GM18498 (cell line): ENCODE data around the gene CHIC2.
"Not testable (repeated sequence)": the region's sequence is repeated elsewhere in the genome, so short reads cannot be mapped to it uniquely, and the experiment has no call there.

Source experiments
- ATAC-seq: cut with Tn5 transposase; IDR thresholded peaks from one replicate; pipeline ENCODE4 v1.9.1; 2021; ENCODE audit warnings: mild to moderate bottlenecking, moderate library complexity; ENCODE audit not compliant: unreplicated experiment

The CHIC2 gene

GRCh38 chr4:54061873-54062272 is 2.5 kb downstream of the CHIC2 start:
- no peak for ATAC-seq

DNA sequence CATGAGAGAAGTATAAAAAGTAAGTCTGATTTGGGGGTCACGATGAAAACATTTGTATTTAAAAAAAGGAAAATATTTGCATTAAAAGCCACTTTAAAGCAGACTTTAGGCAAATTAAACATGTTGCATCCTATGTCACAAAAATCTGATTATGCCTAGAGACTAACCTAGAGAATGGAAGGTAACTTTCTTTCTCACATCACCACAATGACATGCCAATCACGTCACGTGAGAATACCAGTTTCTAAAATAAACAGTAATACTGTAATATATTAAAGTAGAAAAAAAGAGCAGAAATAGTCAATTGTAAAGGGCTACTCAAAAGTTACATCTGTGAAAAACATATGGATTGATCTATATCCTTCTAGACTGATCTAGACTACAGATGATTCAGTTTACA is 3.3 kb downstream of the CHIC2 start:
- no peak for ATAC-seq

DNA sequence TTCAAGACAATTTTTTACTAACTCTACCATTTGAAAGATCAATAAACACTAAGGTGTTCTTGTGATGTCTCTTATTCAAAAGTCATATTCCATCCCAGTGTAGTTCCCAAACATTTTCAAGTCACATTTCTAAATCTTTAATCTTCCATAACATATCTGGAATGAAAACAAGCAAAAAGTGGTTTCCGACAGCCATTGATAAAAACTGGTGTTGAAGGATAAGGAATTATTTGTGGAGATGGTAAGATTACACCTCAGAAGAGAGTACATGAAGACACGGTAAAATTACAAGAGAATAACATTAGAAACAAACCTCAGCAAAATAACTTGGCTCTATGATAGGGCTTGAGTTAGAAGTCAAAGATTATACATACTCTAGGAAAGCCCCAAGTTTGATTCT is 4.3 kb downstream of the CHIC2 start:
- no peak for ATAC-seq

GRCh38 chr4:54058171-54058570 is 6.2 kb downstream of the CHIC2 start:
- no peak for ATAC-seq

GRCh38 chr4:54056360-54056759 is 8.0 kb downstream of the CHIC2 start:
- ATAC-seq = no peak

DNA sequence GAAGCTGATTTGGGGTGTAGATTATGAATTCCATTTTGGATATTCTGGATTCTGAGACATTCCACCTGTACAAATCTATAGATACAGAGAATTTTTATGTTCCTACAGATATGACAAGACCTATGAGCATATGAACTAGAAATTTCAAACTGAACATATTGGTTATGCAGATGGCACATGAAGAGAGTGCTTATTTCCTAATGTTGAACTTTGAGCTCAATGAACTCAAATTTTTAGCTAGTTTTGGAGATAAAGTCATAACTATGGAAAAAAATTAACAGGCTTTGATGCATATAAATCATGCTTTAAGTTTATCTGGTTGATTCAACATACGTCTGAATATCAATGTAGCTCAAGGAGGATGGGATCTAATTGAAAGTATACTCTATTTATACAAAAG is 8.9 kb downstream of the CHIC2 start:
- ATAC-seq = no peak

DNA sequence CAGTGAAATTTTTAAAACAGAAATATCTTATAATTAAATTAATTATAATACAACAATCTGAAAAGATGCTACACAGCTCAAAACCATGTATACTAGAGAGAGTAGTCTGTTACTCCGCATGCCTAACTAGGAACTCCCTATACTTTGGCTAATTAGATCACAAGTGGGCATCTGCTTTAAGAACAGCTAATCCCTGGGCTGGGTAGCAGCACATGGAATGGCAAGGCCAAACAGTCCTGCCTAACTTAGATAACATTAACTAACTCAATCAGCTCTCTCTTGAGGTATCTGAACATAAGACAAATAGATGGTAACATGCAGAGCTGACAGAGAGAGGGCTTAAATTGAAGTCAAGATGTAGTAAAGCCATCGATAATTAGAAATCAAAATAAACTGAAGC is 9.9 kb downstream of the CHIC2 start:
- ATAC-seq = no peak

DNA sequence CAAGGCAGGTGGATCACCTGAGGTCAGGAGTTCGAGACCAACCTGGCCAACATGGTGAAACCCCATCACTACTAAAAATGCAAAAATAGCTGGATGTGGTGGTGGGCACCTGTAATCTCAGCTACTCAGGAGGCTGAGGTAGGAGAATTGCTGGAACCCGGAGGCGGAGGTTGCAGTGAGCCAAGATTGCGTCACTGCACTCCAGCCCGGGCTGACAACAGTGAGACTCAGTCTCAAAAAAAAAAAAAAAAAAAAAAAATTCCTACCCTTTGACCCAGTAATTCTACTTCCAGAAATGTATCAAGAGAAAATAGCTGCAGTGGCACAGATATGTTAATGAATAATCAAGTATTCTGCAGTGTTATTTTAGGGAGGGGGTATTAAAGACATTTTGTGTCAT is 11.1 kb downstream of the CHIC2 start:
- ATAC-seq = not testable (repeated sequence)

DNA sequence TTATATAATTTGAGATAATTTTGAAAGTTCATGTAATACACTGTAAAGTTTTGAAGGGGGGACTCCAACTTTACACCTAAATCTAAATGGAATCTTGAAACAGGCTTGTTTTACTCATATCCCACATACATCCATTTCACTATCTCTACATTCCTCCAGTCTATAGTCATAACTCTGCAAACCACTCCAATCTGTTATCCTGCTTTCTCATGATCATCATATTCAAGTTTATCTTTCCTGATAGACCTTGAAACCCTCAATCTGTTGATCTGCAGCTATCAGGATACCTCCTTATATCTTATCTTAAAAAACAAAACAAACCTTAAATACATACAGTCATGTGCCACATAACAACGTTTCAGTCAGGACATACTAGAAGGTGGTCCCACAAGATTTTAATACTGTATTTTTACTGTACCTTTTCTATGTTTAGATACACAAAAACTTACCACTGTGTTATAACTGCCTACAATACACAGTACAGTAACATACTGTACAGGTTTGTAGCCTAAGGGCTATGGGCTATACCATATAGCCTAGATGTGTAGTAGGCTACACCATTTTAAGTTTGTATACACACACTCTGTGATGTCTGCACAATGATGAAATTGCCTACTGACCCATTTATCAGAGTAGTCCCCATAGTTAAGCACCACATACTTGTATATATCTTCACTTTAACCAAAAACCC is 14.0 kb downstream of the CHIC2 start:
- ATAC-seq = no peak

DNA sequence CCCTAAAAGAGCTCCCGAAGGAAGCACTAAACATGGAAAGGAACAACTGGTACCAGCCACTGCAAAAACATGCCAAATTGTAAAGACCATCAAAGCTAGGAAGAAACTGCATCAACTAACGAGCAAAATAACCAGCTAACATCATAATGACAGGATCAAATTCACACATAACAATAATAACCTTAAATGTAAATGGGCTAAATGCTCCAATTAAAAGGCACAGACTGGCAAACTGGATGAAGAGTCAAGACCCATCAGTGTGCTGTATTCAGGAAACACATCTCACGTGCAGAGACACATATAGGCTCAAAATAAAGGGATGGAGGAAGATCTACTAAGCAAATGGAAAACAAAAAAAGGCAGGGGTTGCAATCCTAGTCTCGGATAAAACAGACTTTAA is 20.8 kb downstream of the CHIC2 start:
- ATAC-seq = not testable (repeated sequence)

DNA sequence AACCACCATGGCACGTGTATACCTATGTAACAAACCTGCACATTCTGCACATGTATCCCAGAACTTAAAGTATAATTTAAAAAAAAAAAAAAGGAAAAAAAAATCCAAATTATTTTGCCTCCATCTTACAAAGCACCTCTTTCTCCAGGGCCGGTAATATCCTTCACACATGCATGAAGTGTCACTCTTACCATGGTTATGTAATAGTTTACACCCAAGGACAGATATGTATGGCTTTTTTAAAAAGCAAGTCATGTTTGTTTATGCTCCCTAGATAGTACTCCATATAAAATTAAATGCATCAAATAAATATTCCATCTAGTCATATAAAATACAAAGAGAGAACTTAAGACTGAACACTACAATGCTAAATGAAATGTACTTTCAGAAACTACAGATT is 22.5 kb downstream of the CHIC2 start:
- ATAC-seq = no peak

DNA sequence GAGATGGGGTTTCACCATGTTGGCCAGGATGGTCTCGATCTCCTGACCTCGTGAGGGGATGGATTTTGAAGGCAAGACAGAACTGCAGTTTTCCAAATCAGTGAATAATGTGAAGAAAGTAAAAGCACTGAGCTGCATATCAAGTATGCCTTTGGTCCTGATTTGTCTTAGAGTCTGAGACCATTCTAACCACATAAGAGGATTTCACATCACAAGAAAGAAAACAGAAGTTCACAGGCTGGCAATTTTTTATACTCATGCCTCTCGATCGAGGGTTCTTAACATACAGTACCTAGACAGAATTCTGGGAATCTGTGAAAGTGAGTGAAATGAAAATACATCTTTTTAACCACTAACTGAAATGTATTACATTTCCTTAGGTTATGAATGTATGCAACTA is 23.3 kb downstream of the CHIC2 start:
- ATAC-seq = no peak

GRCh38 chr4:54038056-54038455 is 26.3 kb downstream of the CHIC2 start:
- ATAC-seq = no peak

DNA sequence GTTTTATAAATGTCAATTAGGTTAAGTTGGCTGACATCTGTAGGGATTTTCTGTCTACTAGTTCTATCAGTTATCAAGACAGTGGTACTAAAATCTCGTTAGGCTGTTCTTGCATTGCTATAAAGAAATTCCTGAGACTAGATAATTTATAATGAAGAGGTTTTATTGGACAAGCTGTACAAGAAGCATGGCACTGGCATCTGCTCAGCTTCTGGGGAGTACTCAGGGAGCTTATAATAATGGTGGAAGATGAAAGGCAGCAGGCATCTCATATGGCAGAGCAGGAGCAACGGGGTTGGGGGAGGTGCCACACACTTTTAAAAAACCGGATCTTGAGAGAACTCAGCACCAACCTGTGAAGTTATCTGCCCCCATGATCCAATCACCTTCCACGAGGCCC is 28.2 kb downstream of the CHIC2 start:
- ATAC-seq = no peak

GRCh38 chr4:54032558-54033135 is 31.8 kb downstream of the CHIC2 start:
- no peak for ATAC-seq

DNA sequence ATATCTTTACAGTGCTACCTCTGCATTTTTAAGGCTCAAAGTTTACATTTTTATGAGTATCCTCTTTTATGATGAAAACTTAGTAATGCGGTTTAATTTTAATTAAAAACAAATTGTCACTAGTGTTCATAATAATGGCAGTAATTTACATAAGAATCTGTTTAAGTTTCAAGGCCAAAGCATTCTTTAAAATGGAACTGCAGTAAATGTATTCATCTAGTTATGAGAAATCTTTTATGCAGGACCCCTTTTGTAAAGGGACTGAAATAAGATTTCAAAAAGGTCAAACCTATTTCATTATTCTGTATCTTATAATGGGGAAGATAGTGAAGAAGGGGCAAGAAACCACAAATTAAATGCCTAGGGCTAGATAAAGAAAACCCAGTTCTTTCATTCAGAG is 37.1 kb downstream of the CHIC2 start:
- no peak for ATAC-seq

GRCh38 chr4:54025582-54025981 is 38.8 kb downstream of the CHIC2 start:
- ATAC-seq = no peak

GRCh38 chr4:54023019-54023418 is 41.4 kb downstream of the CHIC2 start:
- ATAC-seq = not testable (repeated sequence)

GRCh38 chr4:54017974-54018373 is 46.4 kb downstream of the CHIC2 start:
- ATAC-seq = no peak

- ATAC-seq = no peak
Observed at GRCh38 chr4:54017308-54017707, 47.1 kb downstream of the CHIC2 start.

- no peak for ATAC-seq
Observed at GRCh38 chr4:54016504-54016903, 47.9 kb downstream of the CHIC2 start.

- no peak for ATAC-seq
Observed at GRCh38 chr4:54015423-54016030, 48.9 kb downstream of the CHIC2 start.
